GM19467 (cell line): ENCODE data around the gene VSTM2A.
A peak's percentile ranks its signal among the peaks of the same experiment; 100 is the strongest.

ENCODE experiments used
- ATAC-seq: cut with Tn5 transposase; IDR thresholded peaks from one replicate; pipeline ENCODE4 v1.9.1; 2021; ENCODE audit warnings: mild to moderate bottlenecking, moderate library complexity; ENCODE audit not compliant: unreplicated experiment

VSTM2A gene

GRCh38 chr7:54596747-54597146 is 54.6 kb downstream of the VSTM2A start:
- peak; percentile 84 for ATAC-seq

- no peak for ATAC-seq
Observed at GRCh38 chr7:54615537-54615936, 73.4 kb downstream of the VSTM2A start.
